HG03064 (cell line): Measurements from ENCODE around the gene ISCU.
"Not testable (repeated sequence)": the region's sequence is repeated elsewhere in the genome, so short reads cannot be mapped to it uniquely, and the experiment has no call there.

Source experiments
- ATAC-seq: cut with Tn5 transposase; IDR thresholded peaks from one replicate; pipeline ENCODE4 v1.9.1; 2021; ENCODE audit warnings: low read depth; ENCODE audit not compliant: unreplicated experiment

The ISCU gene

GRCh38 chr12:108542320-108542719 is 20.1 kb upstream of the ISCU start:
- no peak for ATAC-seq

GRCh38 chr12:108543652-108544051 is 18.7 kb upstream of the ISCU start:
- ATAC-seq, result no peak

- no peak for ATAC-seq
Observed at GRCh38 chr12:108547686-108548085, 14.7 kb upstream of the ISCU start.

GRCh38 chr12:108548954-108549521 is 13.4 kb upstream of the ISCU start:
- no peak for ATAC-seq

GRCh38 chr12:108551535-108551934 is 10.9 kb upstream of the ISCU start:
- ATAC-seq, result no peak

- ATAC-seq, result no peak
Observed at GRCh38 chr12:108553799-108554198, 8.6 kb upstream of the ISCU start.

GRCh38 chr12:108555383-108555782 is 7.0 kb upstream of the ISCU start:
- ATAC-seq, result not testable (repeated sequence)

GRCh38 chr12:108559007-108559655 is 3.3 kb upstream of the ISCU start:
- ATAC-seq, result no peak

- no peak for ATAC-seq
Observed at GRCh38 chr12:108559748-108560147, 2.6 kb upstream of the ISCU start.

- ATAC-seq, result no peak
Observed at GRCh38 chr12:108560321-108560721, 2.1 kb upstream of the ISCU start.

GRCh38 chr12:108560752-108561719 is 1.4 kb upstream of the ISCU start, which contains the start of gene SART3:
TSS of gene SART3 (minus strand) at chr12:108561173. CDS start at chr12:108561154, 19 bp downstream.
- peak; percentile 38 for ATAC-seq

GRCh38 chr12:108561852-108562347 is 496 bp upstream of the ISCU start:
- no peak for ATAC-seq

- ATAC-seq, result no peak
Observed at GRCh38 chr12:108563136-108563803, 874 bp downstream of the ISCU start.

- no peak for ATAC-seq
Observed at GRCh38 chr12:108563804-108564151, 1.4 kb downstream of the ISCU start.

- no peak for ATAC-seq
Observed at GRCh38 chr12:108564724-108565123, 2.3 kb downstream of the ISCU start.

- ATAC-seq, result no peak
Observed at GRCh38 chr12:108565146-108565545, 2.8 kb downstream of the ISCU start.

- no peak for ATAC-seq
Observed at GRCh38 chr12:108565976-108566375, 3.6 kb downstream of the ISCU start.

GRCh38 chr12:108566452-108566851 is 4.1 kb downstream of the ISCU start:
- no peak for ATAC-seq

GRCh38 chr12:108567406-108568337 is 5.3 kb downstream of the ISCU start:
- ATAC-seq, result no peak
